Measurements from ENCODE around the gene HTT. TPM values are rescaled to one million over a fixed set of nuclear protein-coding genes. Genes with fewer than 3 reads are reported as not detected.

Gene HTT
- total RNA-seq, 1 experiment from 2014 or later: 64.4 TPM

DNA sequence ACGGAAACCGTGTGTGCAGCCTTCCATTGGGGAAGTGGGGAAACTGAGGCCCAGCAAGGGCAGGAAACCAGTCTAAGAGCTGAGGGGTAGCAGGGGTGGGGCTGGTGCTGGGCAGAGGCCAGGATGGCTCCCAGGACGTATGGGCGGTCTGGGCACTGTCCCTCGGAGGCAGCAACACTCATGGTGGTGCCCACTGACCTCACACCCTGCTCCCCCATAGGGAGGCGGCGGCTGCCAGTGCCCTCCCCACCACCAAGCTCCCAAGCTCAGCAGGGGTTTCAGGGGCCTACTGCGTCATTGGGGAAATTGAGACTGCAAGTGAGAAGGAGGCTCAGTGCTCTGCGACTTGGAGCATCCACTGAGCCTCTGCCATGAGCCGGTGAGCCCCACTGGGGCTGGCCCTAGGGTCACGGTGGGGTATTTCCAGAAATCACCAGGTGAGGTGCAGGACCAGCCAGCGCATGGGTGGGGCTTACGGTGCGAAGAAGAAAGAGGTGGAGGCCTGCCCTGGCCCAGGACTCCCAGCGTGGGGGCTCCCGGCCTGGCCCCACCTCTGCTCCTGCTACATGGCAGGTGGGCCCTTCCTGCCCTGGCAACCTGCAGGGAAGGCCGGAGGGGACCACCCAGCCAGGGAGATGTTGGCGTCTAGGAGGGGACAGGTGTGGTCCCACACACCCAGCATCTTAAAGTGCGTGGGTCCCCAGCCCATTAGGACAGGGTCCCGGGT lies 175.4 kb downstream of the HTT start:
- no peak overlapping the region for H3K9ac ChIP-seq (ENCODE audit: extremely low read depth, insufficient read length, low read length)
- H3K23me2 ChIP-seq (ENCODE audit: insufficient read length, low read depth, low read length, poor library complexity, severe bottlenecking): no peaks in the 10 kb centered on the region
- H3K4me1 Mint-ChIP-seq: peaks cover 4 to 13% of the 10 kb centered on the region in 2 experiments
- H3K27me3 ChIP-seq (ENCODE audit: insufficient read depth, low read length): no peaks in the 10 kb centered on the region
- no peak overlapping the region for H2BK20ac ChIP-seq (ENCODE audit: low read depth, low read length, poor library complexity, severe bottlenecking)
- no peak overlapping the region; the same call in 1 of the 2 replicates for H2BK15ac ChIP-seq (ENCODE audit: low read depth, low read length)
- no peaks in the 10 kb centered on the region for H3K79me1 ChIP-seq (ENCODE audit: insufficient read depth, low read depth, low read length, poor library complexity, severe bottlenecking)
- H3K9me3 Mint-ChIP-seq: no peaks in the 10 kb centered on the region
- H3K23ac ChIP-seq (ENCODE audit: insufficient read length, low read depth, low read length): no peak overlapping the region
- H2BK12ac ChIP-seq (ENCODE audit: insufficient read length, low read depth, low read length): no peak overlapping the region
- TF ChIP-seq, protein P1, sequence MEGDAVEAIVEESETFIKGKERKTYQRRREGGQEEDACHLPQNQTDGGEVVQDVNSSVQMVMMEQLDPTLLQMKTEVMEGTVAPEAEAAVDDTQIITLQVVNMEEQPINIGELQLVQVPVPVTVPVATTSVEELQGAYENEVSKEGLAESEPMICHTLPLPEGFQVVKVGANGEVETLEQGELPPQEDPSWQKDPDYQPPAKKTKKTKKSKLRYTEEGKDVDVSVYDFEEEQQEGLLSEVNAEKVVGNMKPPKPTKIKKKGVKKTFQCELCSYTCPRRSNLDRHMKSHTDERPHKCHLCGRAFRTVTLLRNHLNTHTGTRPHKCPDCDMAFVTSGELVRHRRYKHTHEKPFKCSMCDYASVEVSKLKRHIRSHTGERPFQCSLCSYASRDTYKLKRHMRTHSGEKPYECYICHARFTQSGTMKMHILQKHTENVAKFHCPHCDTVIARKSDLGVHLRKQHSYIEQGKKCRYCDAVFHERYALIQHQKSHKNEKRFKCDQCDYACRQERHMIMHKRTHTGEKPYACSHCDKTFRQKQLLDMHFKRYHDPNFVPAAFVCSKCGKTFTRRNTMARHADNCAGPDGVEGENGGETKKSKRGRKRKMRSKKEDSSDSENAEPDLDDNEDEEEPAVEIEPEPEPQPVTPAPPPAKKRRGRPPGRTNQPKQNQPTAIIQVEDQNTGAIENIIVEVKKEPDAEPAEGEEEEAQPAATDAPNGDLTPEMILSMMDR (conservative IDR thresholded peaks at IDR 0.05): no peak
- no peaks in the 10 kb centered on the region for H3K9me3 ChIP-seq (ENCODE audit: control insufficient read depth, low read depth, low read length)
- no peak overlapping the region for H4K8ac ChIP-seq (replicated peaks; ENCODE audit: insufficient read length, low read depth, low read length)
- H3K36me3 Mint-ChIP-seq (ENCODE audit: insufficient read depth in 1 of 3, low read depth in 3 of 3): no peaks in the 10 kb centered on the region
- no peak overlapping the region; the same call in 1 of the 2 replicates for H3K14ac ChIP-seq (ENCODE audit: insufficient read depth, low read length)
- WGBS (ENCODE audit: extremely low coverage, insufficient read length, low lambda C conversion rate): no CpG with 5 or more reads among the region's 20 CpGs
- no peak overlapping the region for H2BK120ac ChIP-seq (ENCODE audit: low read depth, low read length, poor library complexity, severe bottlenecking)
- no peak overlapping the region for H4K91ac ChIP-seq (ENCODE audit: insufficient read length, low read depth, low read length)
- H3K4me3 Mint-ChIP-seq: no peak overlapping the region
- no peaks in the 10 kb centered on the region; the same call in 1 of the 2 replicates for H3K4me1 ChIP-seq (ENCODE audit: insufficient read depth, low read length)
- no peak overlapping the region for H2BK5ac ChIP-seq (ENCODE audit: insufficient read length, low read length)
- no peaks in the 10 kb centered on the region for H3K79me2 ChIP-seq (ENCODE audit: insufficient read depth, low read length)
- H3K4me2 ChIP-seq (ENCODE audit: insufficient read depth, insufficient read length, low read length): no peak overlapping the region
- H4K20me1 ChIP-seq (ENCODE audit: control insufficient read depth, insufficient read depth, insufficient read length): peaks cover 4% of the 10 kb centered on the region
- no peak overlapping the region for H3K18ac ChIP-seq (ENCODE audit: insufficient read length, low read depth, low read length)
- peak overlapping the region in 1 of 3 experiments; percentile 90; a peak in 1 of 7 replicates for H3K27ac Mint-ChIP-seq
- H3K56ac ChIP-seq (ENCODE audit: insufficient read length, low read depth, low read length): no peak overlapping the region
- no peak for DNase-seq
- no peak overlapping the region for H3T11ph ChIP-seq (ENCODE audit: low read length)
- no peak overlapping the region for H3K27ac ChIP-seq (ENCODE audit: insufficient read length, low read depth, low read length)
- H4K5ac ChIP-seq (ENCODE audit: insufficient read length, low read depth, low read length): no peak overlapping the region
- no peak overlapping the region for H2AFZ ChIP-seq (ENCODE audit: low read length)
- H3K4ac ChIP-seq (ENCODE audit: low read depth, low read length): no peak overlapping the region
- no peaks in the 10 kb centered on the region; the same call in 1 of the 2 replicates for H3K27me3 Mint-ChIP-seq (ENCODE audit: low read depth)
- H2AK5ac ChIP-seq (ENCODE audit: insufficient read length, low read length): no peak overlapping the region
